GM18502 (cell line): ENCODE results near the gene AGR3.

Experiments used
- ATAC-seq: cut with Tn5 transposase; IDR thresholded peaks from one replicate; pipeline ENCODE4 v1.9.1; 2021; ENCODE audit warnings: mild to moderate bottlenecking; ENCODE audit not compliant: unreplicated experiment, poor library complexity

The AGR3 gene

GRCh38 chr7:16881844-16882243, at the start of gene AGR3:
TSS of gene AGR3 (minus strand) at chr7:16881983. CDS start at chr7:16878618, 3,365 bp downstream.
- ATAC-seq: no peak

GRCh38 chr7:16930946-16931345, 49.2 kb upstream of the AGR3 start:
- no peak for ATAC-seq

- ATAC-seq: peak; percentile 93
Observed at GRCh38 chr7:16929146-16929762, 47.5 kb upstream of the AGR3 start.

- no peak for ATAC-seq
Observed at GRCh38 chr7:16926861-16927260, 45.1 kb upstream of the AGR3 start.

GRCh38 chr7:16926283-16926682, 44.5 kb upstream of the AGR3 start:
- ATAC-seq: peak; percentile 44

- no peak for ATAC-seq
Observed at GRCh38 chr7:16925609-16926008, 43.8 kb upstream of the AGR3 start.

- ATAC-seq: peak; percentile 52
Observed at GRCh38 chr7:16923019-16923418, 41.2 kb upstream of the AGR3 start.

- no peak for ATAC-seq
Observed at GRCh38 chr7:16921644-16922257, 40.0 kb upstream of the AGR3 start.

GRCh38 chr7:16921151-16921550, 39.4 kb upstream of the AGR3 start:
- no peak for ATAC-seq

- no peak for ATAC-seq
Observed at GRCh38 chr7:16919440-16919839, 37.7 kb upstream of the AGR3 start.

- ATAC-seq: no peak
Observed at GRCh38 chr7:16918288-16918895, 36.6 kb upstream of the AGR3 start.

GRCh38 chr7:16916738-16917137, 35.0 kb upstream of the AGR3 start:
- no peak for ATAC-seq

GRCh38 chr7:16916105-16916639, 34.4 kb upstream of the AGR3 start:
- ATAC-seq: peak; percentile 58

GRCh38 chr7:16915405-16915804, 33.6 kb upstream of the AGR3 start:
- ATAC-seq: no peak

GRCh38 chr7:16914771-16915170, 33.0 kb upstream of the AGR3 start:
- ATAC-seq: no peak

- ATAC-seq: no peak
Observed at GRCh38 chr7:16913643-16914042, 31.9 kb upstream of the AGR3 start.

- no peak for ATAC-seq
Observed at GRCh38 chr7:16912540-16912939, 30.8 kb upstream of the AGR3 start.

GRCh38 chr7:16908561-16908960, 26.8 kb upstream of the AGR3 start:
- no peak for ATAC-seq

GRCh38 chr7:16905300-16906044, 23.7 kb upstream of the AGR3 start:
- ATAC-seq: no peak

- no peak for ATAC-seq
Observed at GRCh38 chr7:16904076-16904475, 22.3 kb upstream of the AGR3 start.

GRCh38 chr7:16900209-16900768, 18.5 kb upstream of the AGR3 start:
- ATAC-seq: no peak
